Mesenchymal stem cell (in vitro differentiated cells and primary cell): ENCODE data around the gene SULT1A1.

Experiments
- DNase-seq: peaks from one replicate; pipeline ENCODE4 v3.0.0-alpha.2; 2013
- H2AFZ ChIP-seq: one replicate; pipeline ENCODE4 v1.6.1; 2013; ENCODE audit warnings: low read depth, mild to moderate bottlenecking, control low read depth, inconsistent platforms, low read length, moderate library complexity
- H2AK5ac ChIP-seq: 2 replicates; pipeline ENCODE4 v1.6.1; 2013; ENCODE audit warnings: low read length, moderate library complexity, mild to moderate bottlenecking, inconsistent platforms; ENCODE audit not compliant: severe bottlenecking
- H2BK120ac ChIP-seq: one replicate; pipeline ENCODE4 v1.6.1; 2013; ENCODE audit warnings: low read depth, mild to moderate bottlenecking, inconsistent platforms, low read length, moderate library complexity
- H2BK12ac ChIP-seq, 2 experiments: one replicate each; pipeline ENCODE4 v1.6.1; 2013; ENCODE audit warnings: inconsistent platforms in 2 of 2, low read length in 2 of 2, mild to moderate bottlenecking in 2 of 2, moderate library complexity in 2 of 2, control low read depth in 1 of 2
- H2BK15ac ChIP-seq: one replicate; pipeline ENCODE4 v1.6.1; 2013; ENCODE audit warnings: mild to moderate bottlenecking, low read depth, inconsistent platforms; ENCODE audit not compliant: poor library complexity, severe bottlenecking
- H2BK5ac ChIP-seq: 2 replicates; pipeline ENCODE4 v1.6.1; 2013; ENCODE audit warnings: low read depth, mild to moderate bottlenecking, low read length, control low read depth, inconsistent platforms; ENCODE audit not compliant: poor library complexity, severe bottlenecking
- H3K14ac ChIP-seq, 2 experiments: one replicate each; pipeline ENCODE4 v1.6.1; 2013; ENCODE audit warnings: inconsistent platforms in 2 of 2, low read length in 2 of 2, control low read depth in 1 of 2, mild to moderate bottlenecking in 1 of 2, moderate library complexity in 1 of 2
- H3K18ac ChIP-seq, 2 experiments: one replicate each; pipeline ENCODE4 v1.6.1; 2013; ENCODE audit warnings: inconsistent platforms in 2 of 2, low read length in 2 of 2, control low read depth in 1 of 2, low read depth in 1 of 2, mild to moderate bottlenecking in 1 of 2
- H3K23ac ChIP-seq, 2 experiments: one replicate each; pipeline ENCODE4 v1.6.1; 2013; ENCODE audit warnings: inconsistent platforms in 2 of 2, low read length in 2 of 2, mild to moderate bottlenecking in 2 of 2, moderate library complexity in 2 of 2, control low read depth in 1 of 2
- H3K27ac ChIP-seq: 2 replicates; pipeline ENCODE4 v1.5.1; 2013; ENCODE audit warnings: mild to moderate bottlenecking, moderate library complexity, low read length, control low read depth, inconsistent platforms; ENCODE audit not compliant: poor library complexity, severe bottlenecking
- H3K27me3 ChIP-seq, 2 experiments: 2 replicates each; pipeline versions ENCODE4 v1.6.1 to v1.7.0; 2013; ENCODE audit warnings: low read length in 2 of 2, mild to moderate bottlenecking in 2 of 2, moderate library complexity in 2 of 2, control low read depth in 1 of 2, inconsistent platforms in 1 of 2; ENCODE audit not compliant: control insufficient read depth in 1 of 2, insufficient read depth in 1 of 2
- H3K36me3 ChIP-seq, 2 experiments: 2 replicates each; pipeline versions ENCODE4 v1.6.1 to v1.7.0; 2013; ENCODE audit warnings: low read length in 2 of 2, control low read depth in 1 of 2, inconsistent platforms in 1 of 2, low read depth in 1 of 2, mild to moderate bottlenecking in 1 of 2; ENCODE audit not compliant: insufficient read depth in 2 of 2, control insufficient read depth in 1 of 2
- H3K4ac ChIP-seq, 2 experiments: one replicate each; pipeline ENCODE4 v1.6.1; 2013; ENCODE audit warnings: inconsistent platforms in 2 of 2, low read length in 2 of 2, mild to moderate bottlenecking in 2 of 2, moderate library complexity in 2 of 2, control low read depth in 1 of 2, low read depth in 1 of 2
- H3K4me1 ChIP-seq: 2 replicates; pipeline ENCODE4 v1.6.1; 2013; ENCODE audit warnings: low read depth, low read length, control low read depth; ENCODE audit not compliant: control insufficient read depth, insufficient read depth
- H3K4me2 ChIP-seq: 2 replicates; pipeline ENCODE4 v1.6.1; 2013; ENCODE audit warnings: low read length, mild to moderate bottlenecking, inconsistent platforms; ENCODE audit not compliant: poor library complexity, severe bottlenecking
- H3K4me3 ChIP-seq, 2 experiments: 2 replicates each; pipeline versions ENCODE4 v1.5.1 to v1.7.0; 2013; ENCODE audit warnings: low read length in 2 of 2, mild to moderate bottlenecking in 2 of 2, control low read depth in 1 of 2, low read depth in 1 of 2; ENCODE audit not compliant: insufficient read depth in 1 of 2
- H3K79me1 ChIP-seq: replicated peaks from 2 replicates; pipeline ENCODE4 v1.6.1; 2013; ENCODE audit warnings: mild to moderate bottlenecking, control low read depth, low read length, inconsistent platforms; ENCODE audit not compliant: poor library complexity, severe bottlenecking
- H3K9ac ChIP-seq: 2 replicates; pipeline ENCODE4 v1.7.0; 2013; ENCODE audit warnings: mild to moderate bottlenecking, low read length, moderate library complexity
- H3K9me3 ChIP-seq: 2 replicates; pipeline ENCODE4 v1.7.0; 2013; ENCODE audit warnings: mild to moderate bottlenecking, low read length; ENCODE audit not compliant: control insufficient read depth
- H4K8ac ChIP-seq: one replicate; pipeline ENCODE4 v1.6.1; 2013; ENCODE audit warnings: inconsistent platforms, mild to moderate bottlenecking, low read length, moderate library complexity
- H4K91ac ChIP-seq: one replicate; pipeline ENCODE4 v1.6.1; 2013; ENCODE audit warnings: mild to moderate bottlenecking, low read length, inconsistent platforms
- WGBS: methylation state at CpG from one replicate; pipeline ENCODE4 v1.1.7; 2013; ENCODE audit warnings: mixed read lengths; 5-methylcytosine and 5-hydroxymethylcytosine counted together

The SULT1A1 gene

DNA sequence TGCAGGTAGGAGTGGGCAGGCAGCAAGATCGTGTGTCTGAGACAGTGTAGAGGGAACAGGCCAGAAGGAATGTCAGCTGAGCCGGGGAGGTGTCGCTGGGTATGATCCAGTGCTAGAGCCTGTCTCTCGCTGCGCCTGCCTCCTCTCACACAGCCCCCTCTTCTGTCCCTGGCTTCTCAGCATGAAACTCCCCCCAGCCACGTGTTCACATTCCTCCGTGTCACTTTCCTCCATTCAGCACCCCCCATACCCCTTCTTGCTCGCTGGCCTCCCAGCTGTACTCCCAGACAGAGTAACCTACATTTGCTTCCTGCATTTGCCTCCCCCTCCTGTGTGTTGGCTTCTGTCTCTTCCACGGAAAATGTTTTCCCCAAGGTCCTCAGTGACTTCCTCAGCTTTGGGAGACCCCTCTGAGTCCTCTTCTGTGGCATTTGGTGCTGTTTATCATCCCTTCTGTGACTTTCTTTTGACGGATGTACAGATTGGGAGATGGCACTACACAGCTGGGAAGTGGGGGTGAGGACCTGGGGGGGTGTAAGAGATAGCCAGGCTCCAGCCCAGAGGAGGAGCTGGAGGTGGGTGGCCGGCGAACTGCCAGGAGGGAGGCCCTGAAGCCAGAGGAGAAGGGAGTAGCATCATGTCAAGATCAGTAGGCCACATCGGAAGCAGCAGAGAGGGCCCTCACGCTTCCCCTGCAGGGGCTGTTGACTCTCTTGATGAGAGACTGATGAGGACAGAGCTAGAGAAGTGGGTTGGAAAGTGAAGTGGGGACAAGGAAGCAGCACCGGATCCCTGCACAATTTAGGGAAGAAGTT, 36.9 kb downstream of the SULT1A1 start:
- Histone ChIP-seq H3K27me3 (no peaks in the 10 kb centered on the region), H4K8ac (peak overlapping the region; percentile 33)
- WGBS, result 57% methylated on average over 15 of the region's 15 CpGs

DNA sequence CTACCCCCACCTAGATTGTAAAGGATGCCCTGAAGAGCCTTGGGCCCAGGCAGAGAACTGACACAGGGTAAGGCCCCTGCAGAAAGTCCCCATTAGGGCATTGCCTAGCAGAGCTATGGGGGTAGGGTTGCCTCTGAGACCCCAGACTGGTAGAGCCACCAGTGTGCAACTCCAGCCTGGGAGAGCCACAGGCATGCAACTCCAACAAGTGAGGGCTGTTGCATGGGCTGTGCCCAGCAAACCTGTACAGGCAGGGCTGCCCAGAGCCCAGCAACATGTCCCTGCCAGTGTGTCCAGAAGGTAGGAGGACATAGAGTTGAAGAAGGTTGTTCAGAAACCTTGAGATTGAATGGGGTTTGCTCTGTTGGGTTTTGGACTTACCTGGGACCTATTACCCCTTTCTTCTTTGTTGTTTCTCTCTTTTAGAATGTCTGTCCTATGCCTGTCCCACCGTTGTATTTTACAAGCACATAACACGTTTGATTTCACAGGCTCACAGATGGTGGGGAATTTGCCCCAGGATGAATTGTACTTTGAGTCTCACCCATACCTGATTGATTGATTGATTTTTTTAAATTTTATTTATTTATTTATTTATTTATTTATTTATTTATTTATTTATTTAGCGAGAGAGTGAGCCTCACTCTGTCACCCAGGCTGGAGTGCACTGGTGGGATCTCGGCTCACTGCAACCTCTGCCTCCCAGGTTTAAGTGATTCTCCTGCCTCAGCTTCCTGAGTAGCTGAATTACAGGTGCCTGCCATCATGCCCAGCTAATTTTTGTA, 39.7 kb downstream of the SULT1A1 start:
- no peak overlapping the region for H4K8ac ChIP-seq
- H3K27me3 ChIP-seq, result no peaks in the 10 kb centered on the region
- H4K91ac ChIP-seq, result no peak overlapping the region
- no peak overlapping the region for H2AK5ac ChIP-seq
- H3K4me3 ChIP-seq, result no peak overlapping the region
- H2AFZ ChIP-seq, result no peak overlapping the region
- no peak overlapping the region for H3K18ac ChIP-seq
- H3K9ac ChIP-seq, result no peak overlapping the region
- DNase-seq, result no peak
- H3K23ac ChIP-seq, result no peak overlapping the region
- H3K9me3 ChIP-seq, result peaks cover 9% of the 10 kb centered on the region
- peaks cover 30% of the 10 kb centered on the region for H3K79me1 ChIP-seq
- no peak overlapping the region for H2BK15ac ChIP-seq
- 97% methylated on average over 4 of the region's 4 CpGs for WGBS
- H3K4ac ChIP-seq, result no peak overlapping the region
- H3K4me2 ChIP-seq, result no peak overlapping the region
- peaks cover 6% of the 10 kb centered on the region for H3K4me1 ChIP-seq
- H3K14ac ChIP-seq, result no peak overlapping the region
- no peak overlapping the region for H2BK120ac ChIP-seq
- H2BK5ac ChIP-seq, result no peak overlapping the region
- no peak overlapping the region for H2BK12ac ChIP-seq
- no peaks in the 10 kb centered on the region for H3K36me3 ChIP-seq
- H3K27ac ChIP-seq, result no peak overlapping the region

More for the DNA sequence above, 36.9 kb downstream of the SULT1A1 start:
- no peak overlapping the region for H3K4me2 ChIP-seq
- no peak overlapping the region for H2AFZ ChIP-seq
- H3K79me1 ChIP-seq, result peaks cover 21% of the 10 kb centered on the region
- no peak overlapping the region for H3K27ac ChIP-seq
- H3K4me3 ChIP-seq, result no peak overlapping the region
- H4K91ac ChIP-seq, result peak overlapping the region; percentile 5
- peak overlapping the region in 1 of 2 experiments; percentile 30 for H3K14ac ChIP-seq
- no peak overlapping the region for H3K23ac ChIP-seq
- H2BK15ac ChIP-seq, result no peak overlapping the region
- peak; percentile 11 for DNase-seq
- no peak overlapping the region for H3K18ac ChIP-seq
- H2BK120ac ChIP-seq, result no peak overlapping the region
- H3K4ac ChIP-seq, result peak overlapping the region in 1 of 2 experiments; percentile 40
- no peak overlapping the region for H2AK5ac ChIP-seq
- no peaks in the 10 kb centered on the region for H3K36me3 ChIP-seq
- H3K9ac ChIP-seq, result no peak overlapping the region
- no peak overlapping the region for H2BK12ac ChIP-seq
- peaks cover 6% of the 10 kb centered on the region for H3K4me1 ChIP-seq
- no peaks in the 10 kb centered on the region for H3K9me3 ChIP-seq
- H2BK5ac ChIP-seq, result no peak overlapping the region

DNA sequence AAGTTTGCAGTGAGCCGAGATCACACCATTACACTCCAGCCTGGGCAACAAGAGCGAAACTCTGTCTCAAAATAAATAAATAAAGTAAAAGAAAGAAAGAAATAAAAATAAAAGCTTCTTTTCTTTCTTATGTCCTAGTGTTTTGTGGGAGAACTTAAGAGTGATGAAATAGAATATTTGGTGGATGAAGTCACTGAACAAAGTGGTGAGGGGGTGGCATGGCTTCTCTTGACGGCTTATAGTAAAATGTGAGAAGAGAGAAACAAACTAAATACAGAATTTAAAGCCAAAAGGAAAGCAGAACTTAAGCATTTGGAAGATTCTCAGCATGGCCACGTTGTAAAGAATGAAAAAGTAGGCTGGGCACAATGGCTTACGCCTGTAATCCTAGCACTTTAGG, 40.8 kb downstream of the SULT1A1 start:
- Histone ChIP-seq H3K4ac (no peak overlapping the region), H3K27me3 (no peaks in the 10 kb centered on the region), H3K79me1 (peaks cover 35% of the 10 kb centered on the region), H3K18ac (no peak overlapping the region), H2BK15ac (no peak overlapping the region), H3K4me3 (no peak overlapping the region), H3K9ac (no peak overlapping the region), H4K8ac (no peak overlapping the region), H2BK120ac (no peak overlapping the region), H4K91ac (no peak overlapping the region), H2AK5ac (no peak overlapping the region), H3K27ac (no peak overlapping the region), H2BK5ac (no peak overlapping the region), H3K14ac (no peak overlapping the region), H3K9me3 (peaks cover 9% of the 10 kb centered on the region), H3K36me3 (no peaks in the 10 kb centered on the region), H2AFZ (no peak overlapping the region), H3K4me2 (no peak overlapping the region), H3K4me1 (peaks cover 8% of the 10 kb centered on the region), H2BK12ac (no peak overlapping the region), H3K23ac (no peak overlapping the region)
- 75% methylated on average over 4 of the region's 5 CpGs for WGBS
- peak; percentile 38 for DNase-seq

GRCh38 chr16:28567292-28567691, 42.6 kb downstream of the SULT1A1 start:
- H3K23ac ChIP-seq, result no peak overlapping the region
- H3K18ac ChIP-seq, result no peak overlapping the region
- no peak overlapping the region for H3K4me3 ChIP-seq
- no peak overlapping the region for H3K9ac ChIP-seq
- no peak overlapping the region for H2BK120ac ChIP-seq
- H3K14ac ChIP-seq, result no peak overlapping the region
- no peak overlapping the region for H4K8ac ChIP-seq
- peaks cover 34% of the 10 kb centered on the region for H3K79me1 ChIP-seq
- H3K4me2 ChIP-seq, result no peak overlapping the region
- no peak overlapping the region for H2BK12ac ChIP-seq
- no peaks in the 10 kb centered on the region for H3K27me3 ChIP-seq
- H3K27ac ChIP-seq, result no peak overlapping the region
- H3K9me3 ChIP-seq, result peaks cover 9% of the 10 kb centered on the region
- H2AFZ ChIP-seq, result no peak overlapping the region
- DNase-seq, result no peak
- H4K91ac ChIP-seq, result no peak overlapping the region
- H2BK5ac ChIP-seq, result no peak overlapping the region
- over 99% methylated on average over 2 of the region's 2 CpGs for WGBS
- H3K4me1 ChIP-seq, result peaks cover 3% of the 10 kb centered on the region
- H3K36me3 ChIP-seq, result no peaks in the 10 kb centered on the region
- no peak overlapping the region for H2BK15ac ChIP-seq
- no peak overlapping the region for H2AK5ac ChIP-seq
- H3K4ac ChIP-seq, result no peak overlapping the region
